Subcutaneous adipose tissue (tissue), 4 donors: ENCODE data around the gene ILDR1. TPM values are rescaled to one million over a fixed set of nuclear protein-coding genes. Genes with fewer than 3 reads are reported as not detected.

Experiments used
- CTCF ChIP-seq: fragments of 450-650 bp; IDR thresholded peaks from one replicate; pipeline ENCODE4 v1.5.1; 2016; ENCODE audit warnings: low read depth, mild to moderate bottlenecking, control low read depth, antibody characterized with exemption, moderate library complexity
- total RNA-seq, 4 donors: library from RNA; depleted of rRNA; stranded (reverse); fragments of >200 nt; gene quantifications; one replicate each; pipeline ENCODE4 v1.1.0, GENCODE V29; 2016

ILDR1 gene
- total RNA-seq, 4 donors from 2014 or later, result 0.17 TPM; not detected in 3

DNA sequence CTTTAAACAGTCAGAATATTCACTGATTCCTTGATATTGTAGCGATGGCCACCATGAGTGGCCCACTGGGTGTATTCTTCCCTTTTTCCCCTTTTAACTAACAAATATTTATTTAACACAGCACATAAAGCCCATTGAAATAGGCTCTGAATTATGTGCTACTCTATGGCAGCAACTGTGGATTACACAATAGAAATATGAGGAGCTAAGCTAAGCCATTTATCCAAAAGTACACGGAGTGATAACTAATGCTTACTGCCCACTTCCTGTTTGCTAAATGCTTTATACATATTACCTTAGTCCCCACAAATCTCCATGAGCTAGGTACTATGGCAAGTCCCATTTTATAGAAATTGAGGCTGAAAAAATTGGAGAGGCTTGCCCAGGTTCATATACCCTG lies 17.9 kb downstream of the ILDR1 start:
- no peak for TF ChIP-seq CTCF

DNA sequence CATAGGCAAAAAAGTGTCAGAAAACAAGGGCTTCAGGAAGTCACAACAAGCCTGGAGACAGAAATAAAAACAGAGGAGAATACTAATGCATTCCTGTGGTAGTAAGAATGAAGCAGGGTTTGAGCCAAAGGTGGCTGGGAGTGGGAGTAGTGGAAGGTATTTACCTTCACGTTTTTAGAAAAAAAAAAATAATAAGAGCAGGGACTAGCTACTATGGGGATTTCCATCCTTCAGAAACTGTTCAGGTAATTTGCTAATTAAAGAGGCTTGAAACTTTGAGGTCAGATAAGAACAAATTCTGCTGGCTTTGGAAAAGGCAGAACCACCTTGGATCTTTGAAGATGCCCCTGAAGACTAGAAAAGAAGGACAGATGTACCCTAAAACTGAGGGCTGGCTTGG lies 18.4 kb downstream of the ILDR1 start:
- no peak for TF ChIP-seq CTCF

DNA sequence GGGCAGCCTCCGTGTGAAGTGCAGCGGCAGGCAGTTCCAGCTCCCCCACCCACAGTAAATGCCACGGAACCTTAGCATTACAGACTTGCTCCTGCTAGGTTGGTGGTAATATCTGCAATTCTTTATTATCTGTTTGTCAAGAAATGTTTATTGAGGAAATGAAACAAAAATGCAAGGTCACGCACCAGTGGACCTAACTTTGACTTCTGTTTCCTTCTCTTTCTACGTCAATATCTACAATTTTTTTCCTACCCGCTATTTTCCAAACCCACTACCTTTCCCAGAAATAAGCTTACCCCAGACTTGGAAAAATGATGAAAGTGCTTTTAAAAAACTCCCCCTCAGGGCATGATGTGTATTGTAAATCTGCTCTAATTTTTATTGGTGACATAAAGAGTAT lies 18.9 kb downstream of the ILDR1 start:
- TF ChIP-seq CTCF, result no peak

DNA sequence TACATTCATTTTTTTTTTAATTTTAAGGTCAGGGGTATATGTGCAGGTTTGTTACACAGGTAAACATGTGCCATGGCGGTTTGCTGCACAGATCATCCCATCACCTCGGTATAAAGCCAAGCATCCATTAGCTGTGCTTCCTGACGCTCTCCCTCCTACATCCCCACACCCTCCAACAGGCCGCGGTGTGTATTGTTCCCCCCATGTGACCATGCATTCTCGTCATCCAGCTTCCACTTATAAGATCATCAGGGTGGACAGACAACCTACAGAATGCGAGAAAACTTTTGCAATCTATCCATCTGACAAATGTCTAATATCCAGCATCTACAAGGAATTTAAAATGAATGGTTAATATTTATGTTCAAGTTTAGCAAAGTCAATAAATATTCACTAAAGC lies 19.4 kb downstream of the ILDR1 start:
- TF ChIP-seq CTCF, result no peak

DNA sequence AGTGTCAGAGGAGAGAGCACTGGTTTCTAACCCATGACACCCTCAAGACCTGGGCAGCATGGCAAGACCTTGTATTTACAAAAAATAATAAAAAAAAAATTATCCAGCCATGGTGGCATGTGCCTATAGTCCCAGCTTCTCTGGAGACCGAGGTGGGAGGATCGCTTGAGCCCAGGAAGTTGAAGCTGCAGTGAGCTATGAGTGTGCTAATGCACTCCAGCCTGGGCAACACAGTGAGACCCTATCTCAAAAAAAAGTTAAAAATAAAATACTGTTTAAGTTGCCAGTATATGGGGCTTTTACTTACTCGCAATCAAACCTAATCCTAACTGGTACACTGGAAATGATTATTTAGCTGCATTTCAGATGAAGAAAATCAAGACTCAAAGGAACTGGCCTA lies 20.2 kb downstream of the ILDR1 start:
- TF ChIP-seq CTCF, result no peak

DNA sequence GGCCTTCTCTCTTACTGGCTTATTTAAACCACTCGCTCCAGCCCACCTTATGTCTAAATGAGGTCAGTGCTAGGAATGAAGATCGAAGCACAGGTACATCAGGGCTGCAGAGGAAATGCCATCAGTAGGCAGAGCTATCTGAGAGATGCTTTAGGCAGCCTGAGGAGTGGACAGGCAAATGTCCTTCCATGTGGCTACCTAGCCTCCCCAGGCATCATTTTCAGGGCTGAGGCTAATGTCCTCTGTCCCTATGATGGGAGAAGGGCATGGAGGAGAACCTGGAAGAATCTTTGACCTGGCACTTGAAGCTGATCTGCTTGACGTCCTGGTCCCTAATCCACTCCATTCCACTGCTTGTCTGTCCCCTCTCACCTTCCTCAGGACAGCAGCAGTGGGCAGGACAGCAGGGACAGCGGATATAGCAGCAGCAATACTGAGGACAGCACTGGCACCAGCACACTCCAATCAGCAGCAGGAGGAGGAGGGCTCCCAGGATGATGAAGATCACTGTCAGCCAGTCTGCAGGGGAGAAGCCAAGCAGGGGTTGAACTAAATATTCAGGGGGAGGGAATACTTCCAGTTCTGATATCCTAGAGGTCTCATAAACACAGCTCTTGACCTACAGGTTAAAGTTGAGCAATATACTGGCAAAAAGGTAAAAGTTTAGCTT lies 21.0 kb downstream of the ILDR1 start:
- no peak for TF ChIP-seq CTCF

- no peak for TF ChIP-seq CTCF
Measured at GRCh38 chr3:121999931-122000330, 22.1 kb downstream of the ILDR1 start.
